BLaER1 (cell line): ENCODE results near the gene SIM2.
"Not testable (repeated sequence)": the region's sequence is repeated elsewhere in the genome, so short reads cannot be mapped to it uniquely, and the experiment has no call there.

Experiments
- H3K27ac ChIP-seq: shearing (Covaris generic); formaldehyde crosslinking; 2 replicates; pipeline ENCODE4 v1.8.1; 2022
- H3K27me3 ChIP-seq: shearing (Covaris generic); formaldehyde crosslinking; 2 replicates; pipeline ENCODE4 v1.8.1; 2022
- H3K36me3 ChIP-seq: shearing (Covaris generic); formaldehyde crosslinking; 2 replicates; pipeline ENCODE4 v1.8.1; 2022
- H3K4me1 ChIP-seq: shearing (Covaris generic); formaldehyde crosslinking; 2 replicates; pipeline ENCODE4 v1.8.1; 2022
- H3K4me2 ChIP-seq: shearing (Covaris generic); formaldehyde crosslinking; 2 replicates; pipeline ENCODE4 v1.8.1; 2022
- H3K4me3 ChIP-seq: shearing (Covaris generic); formaldehyde crosslinking; 2 replicates; pipeline ENCODE4 v1.8.1; 2022
- H3K9ac ChIP-seq: shearing (Covaris generic); formaldehyde crosslinking; 2 replicates; pipeline ENCODE4 v1.8.1; 2022
- H3K9me3 ChIP-seq: shearing (Covaris generic); formaldehyde crosslinking; 2 replicates; pipeline ENCODE4 v1.8.1; 2022
- H4K20me1 ChIP-seq: shearing (Covaris generic); formaldehyde crosslinking; 2 replicates; pipeline ENCODE4 v1.8.1; 2022
- Cebpa-rat ChIP-seq: shearing (Covaris generic); IDR thresholded peaks from 2 replicates; pipeline ENCODE4 v1.8.1; 2022

The SIM2 gene

DNA sequence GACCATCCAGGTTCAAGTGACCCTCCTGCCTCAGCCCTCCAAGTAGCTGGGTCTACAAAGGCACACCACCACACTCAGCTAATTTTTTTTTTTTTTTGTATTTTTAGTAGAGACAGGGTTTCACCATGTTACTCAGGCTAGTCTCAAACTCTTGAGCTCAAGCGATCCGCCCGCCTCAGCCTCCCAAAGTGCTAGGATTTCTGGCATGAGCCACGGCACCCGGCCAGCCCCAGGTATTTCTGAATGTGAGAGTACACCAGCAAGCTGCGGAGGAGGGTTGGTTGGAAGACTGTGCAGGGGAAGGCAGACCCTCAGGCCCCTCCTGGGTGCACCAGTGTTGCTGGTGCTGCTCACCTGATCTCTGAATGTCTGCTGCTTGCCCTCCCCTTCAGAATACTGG is 33.1 kb upstream of the SIM2 start:
- H3K36me3 ChIP-seq, result no peaks in the 10 kb centered on the region
- H3K27me3 ChIP-seq, result no peaks in the 10 kb centered on the region
- no peaks in the 10 kb centered on the region for H4K20me1 ChIP-seq
- TF ChIP-seq Cebpa-rat, result no peak
- H3K9ac ChIP-seq, result no peak overlapping the region
- H3K9me3 ChIP-seq, result no peaks in the 10 kb centered on the region
- no peak overlapping the region for H3K27ac ChIP-seq
- no peak overlapping the region for H3K4me2 ChIP-seq
- H3K4me3 ChIP-seq, result no peak overlapping the region
- peaks cover 15% of the 10 kb centered on the region for H3K4me1 ChIP-seq

DNA sequence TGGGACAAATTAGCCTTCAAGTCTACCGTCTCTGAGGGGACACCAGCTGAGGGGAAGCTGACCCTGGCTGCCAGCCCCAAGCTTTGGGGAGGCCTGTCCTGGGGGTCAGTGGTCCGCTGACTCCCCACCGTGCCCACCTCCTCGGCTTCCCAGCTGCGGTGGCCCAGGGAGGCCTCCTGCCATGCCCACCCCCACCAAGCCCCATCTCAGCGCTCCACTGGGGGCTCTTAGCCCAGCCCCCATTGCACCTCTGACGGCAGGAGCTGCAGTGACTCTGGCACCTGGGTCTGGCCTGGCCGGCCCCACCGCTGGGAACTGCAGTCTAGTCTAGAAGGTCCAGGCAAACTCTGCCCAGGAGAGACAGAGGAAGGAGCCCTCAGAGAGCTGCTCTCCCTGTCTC is 30.2 kb upstream of the SIM2 start:
- Histone ChIP-seq H3K27ac (no peak overlapping the region), H3K4me1 (peaks cover 9% of the 10 kb centered on the region), H3K36me3 (no peaks in the 10 kb centered on the region), H3K27me3 (no peaks in the 10 kb centered on the region), H3K4me2 (no peak overlapping the region), H3K9me3 (no peaks in the 10 kb centered on the region), H3K9ac (no peak overlapping the region), H4K20me1 (no peaks in the 10 kb centered on the region), H3K4me3 (no peak overlapping the region)
- TF ChIP-seq Cebpa-rat, result no peak

DNA sequence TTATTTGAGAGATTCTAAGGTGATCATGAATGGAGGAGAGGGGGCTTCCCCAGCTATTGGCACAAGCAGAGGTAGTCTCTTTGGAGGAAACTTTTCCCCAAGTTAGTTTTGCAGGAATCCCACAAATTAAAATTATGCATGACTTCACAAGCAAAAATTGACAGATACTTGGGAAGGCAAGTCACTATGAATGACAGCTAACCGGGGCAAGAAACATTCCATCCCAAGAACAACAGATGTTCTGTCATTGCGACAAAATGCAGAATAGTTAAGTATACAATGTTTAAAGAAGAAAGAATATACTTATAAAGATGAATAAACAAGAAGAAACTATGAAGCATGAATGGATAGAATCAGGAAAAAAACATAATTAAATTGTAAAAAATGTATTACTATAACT is 27.1 kb upstream of the SIM2 start:
- Histone ChIP-seq H4K20me1 (no peaks in the 10 kb centered on the region), H3K9me3 (no peaks in the 10 kb centered on the region), H3K4me3 (no peak overlapping the region), H3K36me3 (no peaks in the 10 kb centered on the region), H3K27me3 (no peaks in the 10 kb centered on the region), H3K4me1 (no peaks in the 10 kb centered on the region), H3K27ac (no peak overlapping the region), H3K4me2 (no peak overlapping the region), H3K9ac (no peak overlapping the region)
- no peak for TF ChIP-seq Cebpa-rat

DNA sequence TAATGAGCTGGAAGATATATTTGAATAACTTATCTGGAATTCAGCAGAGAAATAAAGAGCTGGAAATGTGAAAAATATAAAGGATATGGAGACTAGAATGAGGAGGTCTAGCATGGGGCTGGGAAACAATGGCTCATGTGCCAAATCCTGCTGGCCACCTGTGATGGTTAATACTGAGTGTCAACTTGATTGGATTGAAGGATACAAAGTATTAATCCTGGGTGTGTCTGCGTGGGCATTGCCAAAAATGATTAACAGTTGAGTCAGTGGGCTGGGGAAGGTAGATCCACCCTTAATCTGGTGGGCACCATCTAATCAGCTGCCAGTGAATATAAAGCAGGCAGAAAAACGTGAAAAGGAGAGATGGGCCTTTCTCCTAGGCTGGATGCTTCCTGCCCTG is 26.6 kb upstream of the SIM2 start:
- not testable (repeated sequence) for H3K9ac ChIP-seq, H3K27ac ChIP-seq, H4K20me1 ChIP-seq, H3K4me2 ChIP-seq, H3K9me3 ChIP-seq, H3K4me1 ChIP-seq, H3K4me3 ChIP-seq, H3K27me3 ChIP-seq, H3K36me3 ChIP-seq

- H3K27me3 ChIP-seq, result no peaks in the 10 kb centered on the region
- no peak overlapping the region for H3K4me2 ChIP-seq
These were observed 26.2 kb upstream of the SIM2 start for GRCh38 chr21:36672737-36673136.

GRCh38 chr21:36676039-36676950 is 22.6 kb upstream of the SIM2 start:
- Histone ChIP-seq H4K20me1 (no peaks in the 10 kb centered on the region), H3K9me3 (peaks cover 12% of the 10 kb centered on the region), H3K4me2 (no peak overlapping the region), H3K27ac (no peak overlapping the region), H3K9ac (no peak overlapping the region), H3K4me1 (no peaks in the 10 kb centered on the region), H3K27me3 (no peaks in the 10 kb centered on the region), H3K4me3 (no peak overlapping the region), H3K36me3 (no peaks in the 10 kb centered on the region)
- TF ChIP-seq Cebpa-rat, result no peak

More at GRCh38 chr21:36672737-36673136, 26.2 kb upstream of the SIM2 start:
- H3K9ac ChIP-seq, result no peak overlapping the region
- H3K9me3 ChIP-seq, result no peaks in the 10 kb centered on the region
- H3K27ac ChIP-seq, result no peak overlapping the region
- no peaks in the 10 kb centered on the region for H3K4me1 ChIP-seq
- TF ChIP-seq Cebpa-rat, result no peak
- H3K4me3 ChIP-seq, result no peak overlapping the region
- H4K20me1 ChIP-seq, result no peaks in the 10 kb centered on the region
- no peaks in the 10 kb centered on the region for H3K36me3 ChIP-seq

DNA sequence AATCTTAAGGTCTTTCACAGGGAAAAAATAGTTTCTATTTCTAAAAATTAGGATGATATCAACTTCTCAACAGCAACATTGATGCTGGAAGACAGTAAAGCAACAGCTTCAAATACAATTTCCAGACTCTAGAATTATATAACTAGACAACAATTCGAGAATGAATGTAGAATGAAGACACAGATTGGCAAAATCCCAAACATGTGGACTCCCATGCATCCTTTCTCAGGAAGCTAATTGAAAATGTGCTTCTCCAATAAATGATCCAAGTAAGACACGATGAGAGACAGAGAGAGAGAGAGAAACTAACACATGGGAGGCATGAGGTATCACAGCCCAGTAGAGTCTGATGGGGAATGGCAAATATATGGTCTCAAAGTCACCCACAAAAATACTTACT is 21.5 kb upstream of the SIM2 start:
- no peak for TF ChIP-seq Cebpa-rat
- Histone ChIP-seq H3K9ac (no peak overlapping the region), H3K4me1 (no peaks in the 10 kb centered on the region), H4K20me1 (no peaks in the 10 kb centered on the region), H3K4me3 (no peak overlapping the region), H3K4me2 (no peak overlapping the region), H3K27me3 (no peaks in the 10 kb centered on the region), H3K9me3 (peaks cover 16% of the 10 kb centered on the region), H3K36me3 (no peaks in the 10 kb centered on the region), H3K27ac (no peak overlapping the region)

- Histone ChIP-seq H3K36me3 (no peaks in the 10 kb centered on the region), H3K4me1 (no peaks in the 10 kb centered on the region), H3K9ac (no peak overlapping the region), H3K4me2 (no peak overlapping the region), H4K20me1 (no peaks in the 10 kb centered on the region), H3K27ac (no peak overlapping the region), H3K9me3 (peaks cover 16% of the 10 kb centered on the region), H3K27me3 (no peaks in the 10 kb centered on the region), H3K4me3 (no peak overlapping the region)
- TF ChIP-seq Cebpa-rat, result no peak
These were observed 20.4 kb upstream of the SIM2 start for GRCh38 chr21:36678538-36678937.

DNA sequence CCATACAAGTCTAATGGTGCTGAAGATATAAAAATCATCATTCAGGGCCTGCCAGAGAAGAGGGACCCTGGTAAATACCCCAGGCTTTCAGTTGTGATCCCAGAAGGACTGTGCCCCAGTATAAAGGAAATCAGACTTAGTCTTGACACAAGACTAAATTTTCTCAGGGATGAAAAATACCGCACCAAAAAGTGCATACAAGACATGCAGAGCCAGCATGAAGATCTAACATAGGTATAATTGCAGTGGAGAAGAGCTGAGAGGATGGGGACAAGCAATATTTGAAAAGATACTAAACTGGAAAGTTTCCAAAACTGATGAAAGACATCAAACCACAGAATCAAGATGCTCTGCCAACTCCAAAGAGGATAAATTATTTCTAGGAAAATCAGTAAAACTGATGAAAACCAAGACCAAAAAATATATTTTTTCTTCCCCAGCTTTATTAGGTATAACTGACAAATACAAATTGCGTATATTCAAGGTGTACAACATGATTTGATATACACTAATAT is 17.7 kb upstream of the SIM2 start:
- H3K4me2 ChIP-seq, result no peak overlapping the region
- H3K27ac ChIP-seq, result no peak overlapping the region
- TF ChIP-seq Cebpa-rat, result no peak
- H3K9ac ChIP-seq, result no peak overlapping the region
- no peaks in the 10 kb centered on the region for H4K20me1 ChIP-seq
- no peak overlapping the region for H3K4me3 ChIP-seq
- H3K9me3 ChIP-seq, result peaks cover 16% of the 10 kb centered on the region
- H3K36me3 ChIP-seq, result no peaks in the 10 kb centered on the region
- H3K27me3 ChIP-seq, result no peaks in the 10 kb centered on the region
- H3K4me1 ChIP-seq, result no peaks in the 10 kb centered on the region

DNA sequence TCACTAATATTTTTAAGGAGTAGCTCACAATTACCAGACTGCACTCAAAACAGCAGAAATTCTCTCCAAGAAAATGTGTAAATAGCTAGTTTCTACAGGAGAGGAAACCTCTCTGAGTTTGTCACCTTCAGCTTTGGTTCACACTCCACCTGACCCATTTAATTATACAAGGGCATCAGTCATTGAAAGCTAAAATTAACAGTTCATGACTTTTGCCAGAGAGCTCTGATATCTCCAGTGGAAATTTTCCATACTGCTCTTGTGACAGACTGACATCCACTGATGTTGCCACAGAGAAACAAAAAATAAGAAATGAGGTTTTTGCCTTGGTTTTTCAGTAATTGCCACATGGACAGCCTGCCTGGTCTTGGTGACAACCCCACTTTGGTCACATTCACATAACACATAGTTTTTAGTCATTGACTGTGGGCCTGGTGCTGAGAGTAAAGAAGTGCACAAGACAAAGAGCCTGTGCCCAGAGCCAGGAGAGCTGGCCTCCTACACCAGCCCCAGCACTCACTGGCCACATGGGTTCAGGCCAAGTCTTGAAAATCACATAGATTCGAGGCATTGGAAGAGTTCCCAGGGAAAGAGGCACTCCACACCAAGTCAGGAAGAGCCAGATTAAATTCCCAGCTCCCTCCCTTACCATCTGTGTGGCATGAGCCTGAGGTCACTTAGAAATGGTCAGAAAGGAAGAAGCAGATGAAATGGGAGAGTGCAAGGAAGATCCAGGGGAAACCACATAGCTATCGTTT is 13.8 kb upstream of the SIM2 start:
- Histone ChIP-seq H3K36me3 (no peaks in the 10 kb centered on the region), H3K27me3 (peaks cover 10% of the 10 kb centered on the region), H3K9me3 (peaks cover 40% of the 10 kb centered on the region), H4K20me1 (no peaks in the 10 kb centered on the region), H3K4me3 (no peak overlapping the region), H3K4me1 (no peaks in the 10 kb centered on the region), H3K9ac (no peak overlapping the region), H3K27ac (no peak overlapping the region), H3K4me2 (no peak overlapping the region)
- no peak for TF ChIP-seq Cebpa-rat
